IMR-90 (cell line): ENCODE results near the gene NUPR1. TPM values are rescaled to one million over a fixed set of nuclear protein-coding genes. Genes with fewer than 3 reads are reported as not detected.

Source experiments
- ATAC-seq: fragments of 200-7000 bp; cut with Tn5 transposase; 2 replicates; pipeline ENCODE4 v1.9.1; 2020; ENCODE audit warnings: low read depth, mild to moderate bottlenecking, moderate library complexity
- BruUV-seq: library from RNA; stranded (reverse); fragments of 400-500 nt; replicated peaks from 2 replicates; lab custom pipeline; 2021; lab: Mats Ljungman, UMichigan
- CTCF ChIA-PET: fragments of 300-600 bp; formaldehyde crosslinking; extraction: SDS; loops from one replicate; lab custom pipeline; 2021; ENCODE audit warnings: antibody characterized with exemption; lab: Yijun Ruan, JAX
- POLR2A ChIA-PET: fragments of 300-600 bp; sonication (Branson Sonifier 250); formaldehyde crosslinking; loops from one replicate; lab custom pipeline; 2022; ENCODE audit warnings: antibody characterized with exemption; ENCODE audit not compliant: unreplicated experiment; lab: Charles Lee
- DNase-seq: peaks from one replicate; pipeline ENCODE4 v3.0.0; 2013
- H2AFZ ChIP-seq: replicated peaks from 2 replicates; pipeline ENCODE3; 2013; ENCODE audit warnings: low read length, mild to moderate bottlenecking; ENCODE audit not compliant: poor library complexity
- H2AK5ac ChIP-seq: 2 replicates; pipeline ENCODE4 v1.6.1; 2013; ENCODE audit warnings: low read depth, low read length, inconsistent platforms
- H2AK9ac ChIP-seq: replicated peaks from 2 replicates; pipeline ENCODE3; 2013; ENCODE audit warnings: mild to moderate bottlenecking, low read depth, low read length, moderate library complexity; ENCODE audit not compliant: poor library complexity
- H2BK120ac ChIP-seq: 2 replicates; pipeline ENCODE4 v1.6.1; 2013; ENCODE audit warnings: low read depth, low read length, inconsistent platforms
- H2BK15ac ChIP-seq: 3 replicates; pipeline ENCODE4 v1.6.1; 2013; ENCODE audit warnings: low read depth, low read length, inconsistent platforms
- H2BK20ac ChIP-seq: 2 replicates; pipeline ENCODE4 v1.6.1; 2013; ENCODE audit warnings: low read depth, mild to moderate bottlenecking, inconsistent platforms, low read length, moderate library complexity
- H2BK5ac ChIP-seq: 2 replicates; pipeline ENCODE4 v1.6.1; 2013; ENCODE audit warnings: mild to moderate bottlenecking, low read depth, low read length, inconsistent platforms; ENCODE audit not compliant: poor library complexity, severe bottlenecking
- H3K14ac ChIP-seq: replicated peaks from 2 replicates; pipeline ENCODE4 v1.6.1; 2013; ENCODE audit warnings: low read depth, low read length, inconsistent platforms
- H3K18ac ChIP-seq: 2 replicates; pipeline ENCODE4 v1.6.1; 2013; ENCODE audit warnings: low read depth, low read length, control low read depth
- H3K23ac ChIP-seq: 2 replicates; pipeline ENCODE4 v1.6.1; 2013; ENCODE audit warnings: low read depth, low read length, inconsistent platforms
- H3K27ac ChIP-seq: 2 replicates; pipeline ENCODE4 v1.5.1; 2013; ENCODE audit warnings: mild to moderate bottlenecking, control low read depth, low read length; ENCODE audit not compliant: insufficient read depth
- H3K27me3 ChIP-seq: 2 replicates; pipeline ENCODE4 v1.6.1; 2013; ENCODE audit warnings: low read length; ENCODE audit not compliant: control insufficient read depth, insufficient read depth
- H3K36me3 ChIP-seq: 2 replicates; pipeline ENCODE4 v1.6.1; 2013; ENCODE audit warnings: low read length, mixed read lengths; ENCODE audit not compliant: control insufficient read depth, insufficient read depth
- H3K4ac ChIP-seq: 2 replicates; pipeline ENCODE4 v1.6.1; 2013; ENCODE audit warnings: low read depth, low read length, inconsistent platforms
- H3K4me1 ChIP-seq: 2 replicates; pipeline ENCODE4 v1.6.1; 2013; ENCODE audit warnings: low read length, mixed read lengths; ENCODE audit not compliant: control insufficient read depth, insufficient read depth
- H3K4me2 ChIP-seq: 2 replicates; pipeline ENCODE4 v1.6.1; 2013; ENCODE audit warnings: low read depth, mild to moderate bottlenecking, control low read depth, low read length, moderate library complexity
- H3K4me3 ChIP-seq: 2 replicates; pipeline ENCODE4 v1.5.1; 2013; ENCODE audit warnings: low read depth, mild to moderate bottlenecking, control low read depth, low read length, moderate library complexity; ENCODE audit not compliant: insufficient read depth
- H3K56ac ChIP-seq: 2 replicates; pipeline ENCODE4 v1.6.1; 2013; ENCODE audit warnings: low read length, inconsistent platforms; ENCODE audit not compliant: insufficient read depth; ENCODE audit errors: extremely low read depth
- H3K79me1 ChIP-seq, 2 experiments: 2 replicates each; pipeline ENCODE4 v1.6.1; 2013; ENCODE audit warnings: low read length in 2 of 2, inconsistent platforms in 1 of 2, low read depth in 1 of 2
- H3K9ac ChIP-seq: 2 replicates; pipeline ENCODE4 v1.6.1; 2013; ENCODE audit warnings: low read depth, low read length, control low read depth
- H3K9me1 ChIP-seq: 2 replicates; pipeline ENCODE4 v1.6.1; 2013; ENCODE audit warnings: low read length, inconsistent platforms; ENCODE audit not compliant: insufficient read depth
- H3K9me3 ChIP-seq: 2 replicates; pipeline ENCODE4 v1.6.1; 2013; ENCODE audit warnings: low read length; ENCODE audit not compliant: control insufficient read depth, insufficient read depth
- H4K20me1 ChIP-seq: 2 replicates; pipeline ENCODE4 v1.6.1; 2013; ENCODE audit warnings: low read length, inconsistent platforms; ENCODE audit not compliant: insufficient read depth
- H4K5ac ChIP-seq: 2 replicates; pipeline ENCODE4 v1.6.1; 2013; ENCODE audit warnings: mild to moderate bottlenecking, low read depth, low read length, control low read depth
- H4K8ac ChIP-seq, 2 experiments: 2 replicates each; pipeline ENCODE4 v1.6.1; 2013; ENCODE audit warnings: low read depth in 2 of 2, low read length in 2 of 2, control low read depth in 1 of 2, inconsistent platforms in 1 of 2
- H4K91ac ChIP-seq: 2 replicates; pipeline ENCODE4 v1.6.1; 2013; ENCODE audit warnings: low read depth, low read length, inconsistent platforms; ENCODE audit not compliant: insufficient read depth
- BHLHE40 ChIP-seq: fragments of 150-350 bp; IDR thresholded peaks from 2 replicates; pipeline ENCODE4 v1.6.1; 2016; ENCODE audit warnings: mild to moderate bottlenecking, low read depth, low read length
- FOS ChIP-seq: fragments of 150-350 bp; IDR thresholded peaks from 2 replicates; pipeline ENCODE4 v1.6.1; 2016; ENCODE audit warnings: low read depth, low read length
- MAZ ChIP-seq: IDR thresholded peaks from 2 replicates; pipeline ENCODE4 v1.6.1; 2012; ENCODE audit warnings: low read depth, mild to moderate bottlenecking, low read length, improper control_type of control experiment, moderate library complexity, borderline replicate concordance
- MXI1 ChIP-seq: IDR thresholded peaks from 2 replicates; pipeline ENCODE4 v1.6.1; 2012; ENCODE audit warnings: low read depth, mild to moderate bottlenecking, low read length, moderate library complexity, borderline replicate concordance
- RCOR1 ChIP-seq: IDR thresholded peaks from 2 replicates; pipeline ENCODE4 v1.6.1; 2012; ENCODE audit warnings: mild to moderate bottlenecking, low read length, improper control_type of control experiment; ENCODE audit not compliant: insufficient replicate concordance
- WGBS, 2 experiments: methylation state at CpG; one replicate each; pipeline versions ENCODE4 v1.1.5 to v1.1.7; 2013; ENCODE audit warnings: missing lambda C conversion rate in 2 of 2; ENCODE audit not compliant: insufficient read length in 1 of 2; ENCODE audit errors: extremely low coverage in 2 of 2; 5-methylcytosine and 5-hydroxymethylcytosine counted together
- dilution Hi-C: fragments of 300-500 bp; cut with HindIII; formaldehyde crosslinking; loops from one replicate; pipeline ENCODE4 v1.14.3; 2018; ENCODE audit warnings: low sequenced_read_pairs; ENCODE audit not compliant: unreplicated experiment
- in situ Hi-C: fragments of 300-500 bp; cut with MboI; formaldehyde crosslinking; loops from 3 replicates; pipeline ENCODE4 v1.14.3; 2019; ENCODE audit warnings: low sequenced_read_pairs, inconsistent platforms, mixed read lengths
- intact Hi-C: fragments of 100-400 bp; cut with micrococcal nuclease; formaldehyde crosslinking; loops from 2 replicates; pipeline ENCODE4 v1.10.0; 2022
- polyA plus RNA-seq, 3 experiments: library from polyadenylated mRNA; depleted of rRNA; stranded (reverse); fragments of >200 nt; gene quantifications; 2 replicates each; pipeline ENCODE4 v1.2.3, GENCODE V29; 2012; ENCODE audit warnings: low replicate concordance in 1 of 3
- total RNA-seq: library from RNA; depleted of rRNA; stranded (reverse); fragments of >200 nt; gene quantifications from 2 replicates; pipeline ENCODE4 v1.2.3, GENCODE V29; 2012
- TF ChIP-seq, protein P1 (sequence below): fragments of 150-350 bp; IDR thresholded peaks from 2 replicates; pipeline ENCODE4 v1.6.1; 2016; ENCODE audit warnings: low read depth, mild to moderate bottlenecking, low read length, moderate library complexity, borderline replicate concordance

Gene NUPR1
- total and polyA plus RNA-seq, 2 of the 4 experiments (the other 2 are of a cell fraction), result 10.2 to 27.9 TPM

DNA sequence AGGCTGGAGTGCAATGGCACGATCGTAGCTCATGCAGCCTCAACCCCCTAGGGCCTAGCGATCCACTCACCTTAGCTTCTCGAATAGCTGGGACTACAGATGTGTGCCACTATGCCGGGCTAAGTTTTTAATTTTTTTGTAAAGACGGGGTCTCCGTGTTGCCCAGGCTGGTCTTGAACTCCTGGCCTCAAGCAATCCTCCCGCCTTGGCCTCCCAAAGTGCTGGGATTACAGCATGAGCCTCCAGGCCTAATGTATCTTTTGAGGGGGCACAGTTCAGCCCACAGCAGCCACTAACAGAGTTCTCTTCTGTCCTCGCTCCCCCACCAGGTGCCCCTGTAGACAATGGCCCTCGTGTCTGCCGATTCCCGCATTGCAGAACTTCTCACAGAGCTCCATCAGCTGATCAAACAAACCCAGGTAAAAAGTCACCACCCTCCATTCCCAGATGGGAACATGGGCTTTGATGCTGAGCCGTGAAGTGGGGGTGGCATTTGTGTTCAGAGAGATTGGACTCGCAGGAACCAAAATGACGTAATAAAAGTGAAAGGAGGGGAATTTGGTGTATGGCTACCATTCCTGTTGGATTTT is 42.0 kb upstream of the NUPR1 start:
- H3K27me3 ChIP-seq, result no peaks in the 10 kb centered on the region
- no peak overlapping the region for H2AK5ac ChIP-seq
- no peaks in the 10 kb centered on the region for H3K4me1 ChIP-seq
- H3K56ac ChIP-seq, result no peak overlapping the region
- H3K4me2 ChIP-seq, result no peak overlapping the region
- no peak overlapping the region for H3K27ac ChIP-seq
- no peak overlapping the region for H3K23ac ChIP-seq
- no TSS peak for BruUV-seq
- DNase-seq (no peak), ATAC-seq (no peak)
- H2BK20ac ChIP-seq, result no peak overlapping the region
- no peak overlapping the region for H4K91ac ChIP-seq
- ChIA-PET POLR2A (interaction anchor here (0.9 kb wide), 1 partner anchor 12 kb away, joined by 3 read pairs; no protein-coding TSS in a partner anchor), CTCF (no interaction called here)
- 98% methylated on average over 6 of the region's 15 CpGs; no CpG with 5 or more reads in 1 of the 2 experiments for WGBS, 2 experiments
- H3K14ac ChIP-seq, result no peak overlapping the region
- no peak overlapping the region for H2BK15ac ChIP-seq
- no peak overlapping the region for H3K4ac ChIP-seq
- TF ChIP-seq BHLHE40, result no peak
- no peak for TF ChIP-seq MXI1
- no peak for TF ChIP-seq FOS
- no peak for TF ChIP-seq RCOR1
- TF ChIP-seq MAZ, result no peak
- TF ChIP-seq, protein P1, sequence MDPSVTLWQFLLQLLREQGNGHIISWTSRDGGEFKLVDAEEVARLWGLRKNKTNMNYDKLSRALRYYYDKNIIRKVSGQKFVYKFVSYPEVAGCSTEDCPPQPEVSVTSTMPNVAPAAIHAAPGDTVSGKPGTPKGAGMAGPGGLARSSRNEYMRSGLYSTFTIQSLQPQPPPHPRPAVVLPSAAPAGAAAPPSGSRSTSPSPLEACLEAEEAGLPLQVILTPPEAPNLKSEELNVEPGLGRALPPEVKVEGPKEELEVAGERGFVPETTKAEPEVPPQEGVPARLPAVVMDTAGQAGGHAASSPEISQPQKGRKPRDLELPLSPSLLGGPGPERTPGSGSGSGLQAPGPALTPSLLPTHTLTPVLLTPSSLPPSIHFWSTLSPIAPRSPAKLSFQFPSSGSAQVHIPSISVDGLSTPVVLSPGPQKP, result no peak
- no peak overlapping the region for H4K5ac ChIP-seq
- H3K9ac ChIP-seq, result no peak overlapping the region
- H3K9me1 ChIP-seq, result peaks cover 2% of the 10 kb centered on the region; the same call in 1 of the 2 replicates
- no peaks in the 10 kb centered on the region for H3K9me3 ChIP-seq
- no peaks in the 10 kb centered on the region for H4K20me1 ChIP-seq
- H2BK120ac ChIP-seq, result no peak overlapping the region
- no peak overlapping the region for H4K8ac ChIP-seq
- H2AK9ac ChIP-seq, result no peak overlapping the region
- no peak overlapping the region for H2AFZ ChIP-seq
- intact Hi-C loops, result no loop called here
- H2BK5ac ChIP-seq, result no peak overlapping the region
- H3K4me3 ChIP-seq, result no peak overlapping the region
- H3K36me3 ChIP-seq, result peaks cover 10% of the 10 kb centered on the region
- in situ Hi-C loops, result no loop called here
- dilution Hi-C loops, result no loop called here
- H3K18ac ChIP-seq, result no peak overlapping the region
- no peaks in the 10 kb centered on the region for H3K79me1 ChIP-seq
